Measurements from ENCODE around the gene CHTF18. TPM values are rescaled to one million over a fixed set of nuclear protein-coding genes. Genes with fewer than 3 reads are reported as not detected.

The CHTF18 gene
- total and polyA plus RNA-seq, 8 donors, result 18.8 to 35.5 (median 24.4) TPM

DNA sequence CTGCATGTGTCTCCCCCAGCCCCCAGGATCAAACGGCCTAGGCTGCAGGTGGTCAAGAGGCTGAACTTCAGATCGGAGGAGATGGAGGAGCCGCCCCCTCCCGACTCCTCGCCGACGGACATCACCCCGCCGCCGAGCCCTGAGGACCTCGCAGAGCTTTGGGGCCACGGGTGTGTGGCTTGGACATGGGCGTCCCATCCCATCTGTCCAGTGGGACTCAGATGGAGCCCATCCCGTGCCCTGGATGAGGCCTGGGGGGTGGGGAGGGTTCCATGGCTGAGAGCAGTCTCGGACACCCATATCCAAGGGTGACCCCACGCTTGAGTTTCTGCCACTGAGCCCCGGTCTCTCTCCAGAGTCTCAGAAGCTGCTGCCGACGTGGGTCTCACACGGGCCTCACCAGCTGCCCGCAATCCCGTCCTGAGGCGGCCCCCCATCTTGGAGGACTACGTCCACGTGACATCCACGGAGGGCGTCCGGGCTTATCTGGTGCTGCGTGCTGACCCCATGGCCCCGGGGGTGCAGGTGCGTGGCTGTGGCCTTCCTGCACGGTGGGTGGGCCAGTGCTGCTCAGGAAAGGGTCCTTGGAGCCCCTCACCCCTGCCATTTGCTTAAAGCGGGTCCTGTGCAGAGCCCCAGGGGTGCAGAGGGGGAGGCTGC is 901 bp downstream of the CHTF18 start:
- H3K27ac ChIP-seq, result no peak overlapping the region
- TF ChIP-seq, protein P1, sequence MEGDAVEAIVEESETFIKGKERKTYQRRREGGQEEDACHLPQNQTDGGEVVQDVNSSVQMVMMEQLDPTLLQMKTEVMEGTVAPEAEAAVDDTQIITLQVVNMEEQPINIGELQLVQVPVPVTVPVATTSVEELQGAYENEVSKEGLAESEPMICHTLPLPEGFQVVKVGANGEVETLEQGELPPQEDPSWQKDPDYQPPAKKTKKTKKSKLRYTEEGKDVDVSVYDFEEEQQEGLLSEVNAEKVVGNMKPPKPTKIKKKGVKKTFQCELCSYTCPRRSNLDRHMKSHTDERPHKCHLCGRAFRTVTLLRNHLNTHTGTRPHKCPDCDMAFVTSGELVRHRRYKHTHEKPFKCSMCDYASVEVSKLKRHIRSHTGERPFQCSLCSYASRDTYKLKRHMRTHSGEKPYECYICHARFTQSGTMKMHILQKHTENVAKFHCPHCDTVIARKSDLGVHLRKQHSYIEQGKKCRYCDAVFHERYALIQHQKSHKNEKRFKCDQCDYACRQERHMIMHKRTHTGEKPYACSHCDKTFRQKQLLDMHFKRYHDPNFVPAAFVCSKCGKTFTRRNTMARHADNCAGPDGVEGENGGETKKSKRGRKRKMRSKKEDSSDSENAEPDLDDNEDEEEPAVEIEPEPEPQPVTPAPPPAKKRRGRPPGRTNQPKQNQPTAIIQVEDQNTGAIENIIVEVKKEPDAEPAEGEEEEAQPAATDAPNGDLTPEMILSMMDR (IDR thresholded peaks at IDR 0.05), result no peak
- H3K9me3 ChIP-seq, result no peaks in the 10 kb centered on the region
- peak overlapping the region; percentile 75 to 80 for H3K4me3 ChIP-seq
- peaks cover 0 to 54% of the 10 kb centered on the region in 2 donors for H3K36me3 ChIP-seq
- intact Hi-C loops (cut with DNase I), result no loop called here
- no peaks in the 10 kb centered on the region for H3K27me3 ChIP-seq
- H3K4me1 ChIP-seq, result peaks cover 11 to 24% of the 10 kb centered on the region in 2 donors
- DNase-seq, result no peak
- no peak for ATAC-seq

DNA sequence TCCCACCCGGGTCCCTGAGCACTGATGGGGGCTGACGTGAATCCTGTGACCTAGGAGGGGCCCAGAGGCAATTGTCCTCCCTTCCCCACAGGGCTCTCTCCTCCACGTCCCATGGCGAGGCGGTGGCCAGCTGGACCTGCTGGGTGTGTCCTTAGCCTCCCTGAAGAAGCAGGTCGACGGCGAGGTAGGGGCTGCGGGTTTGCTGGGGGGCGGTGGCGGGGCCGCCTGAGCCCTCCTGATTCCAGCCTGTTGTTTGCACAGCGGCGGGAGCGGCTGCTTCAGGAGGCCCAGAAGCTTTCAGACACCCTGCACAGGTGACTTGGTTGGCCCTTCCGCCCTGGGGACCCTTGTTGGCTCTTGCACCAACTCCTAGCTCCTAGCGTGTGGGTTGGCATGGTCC is 1.7 kb downstream of the CHTF18 start:
- no peaks in the 10 kb centered on the region for H3K9me3 ChIP-seq
- peaks cover 0 to 50% of the 10 kb centered on the region in 2 donors for H3K36me3 ChIP-seq
- no peak for ATAC-seq
- no peak overlapping the region for H3K27ac ChIP-seq
- H3K27me3 ChIP-seq, result no peaks in the 10 kb centered on the region
- intact Hi-C loops (cut with DNase I), result no loop called here
- TF ChIP-seq, protein P1 (IDR thresholded peaks at IDR 0.05), result no peak
- no peak for DNase-seq
- no peak overlapping the region for H3K4me3 ChIP-seq
- peaks cover 11 to 24% of the 10 kb centered on the region in 2 donors for H3K4me1 ChIP-seq

DNA sequence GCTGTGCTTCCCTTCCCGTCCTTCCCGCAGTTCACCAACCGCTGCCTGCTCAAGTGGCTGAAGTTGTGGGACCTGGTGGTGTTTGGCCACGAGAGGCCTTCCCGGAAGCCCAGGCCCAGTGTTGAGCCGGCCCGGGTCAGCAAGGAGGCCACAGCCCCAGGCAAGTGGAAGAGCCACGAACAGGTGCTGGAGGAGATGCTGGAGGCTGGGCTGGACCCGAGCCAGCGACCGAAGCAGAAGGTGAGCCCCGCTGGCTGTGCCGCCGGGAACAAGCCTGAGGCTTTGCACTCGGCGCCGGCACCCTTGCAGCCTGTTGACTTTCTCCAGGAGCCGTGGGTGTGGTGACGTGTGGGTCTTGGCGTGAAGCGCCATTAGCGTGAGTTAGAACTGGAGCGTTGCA is 2.7 kb downstream of the CHTF18 start:
- intact Hi-C loops (cut with DNase I), result no loop called here
- TF ChIP-seq, protein P1 (IDR thresholded peaks at IDR 0.05), result no peak
- DNase-seq, result no peak

DNA sequence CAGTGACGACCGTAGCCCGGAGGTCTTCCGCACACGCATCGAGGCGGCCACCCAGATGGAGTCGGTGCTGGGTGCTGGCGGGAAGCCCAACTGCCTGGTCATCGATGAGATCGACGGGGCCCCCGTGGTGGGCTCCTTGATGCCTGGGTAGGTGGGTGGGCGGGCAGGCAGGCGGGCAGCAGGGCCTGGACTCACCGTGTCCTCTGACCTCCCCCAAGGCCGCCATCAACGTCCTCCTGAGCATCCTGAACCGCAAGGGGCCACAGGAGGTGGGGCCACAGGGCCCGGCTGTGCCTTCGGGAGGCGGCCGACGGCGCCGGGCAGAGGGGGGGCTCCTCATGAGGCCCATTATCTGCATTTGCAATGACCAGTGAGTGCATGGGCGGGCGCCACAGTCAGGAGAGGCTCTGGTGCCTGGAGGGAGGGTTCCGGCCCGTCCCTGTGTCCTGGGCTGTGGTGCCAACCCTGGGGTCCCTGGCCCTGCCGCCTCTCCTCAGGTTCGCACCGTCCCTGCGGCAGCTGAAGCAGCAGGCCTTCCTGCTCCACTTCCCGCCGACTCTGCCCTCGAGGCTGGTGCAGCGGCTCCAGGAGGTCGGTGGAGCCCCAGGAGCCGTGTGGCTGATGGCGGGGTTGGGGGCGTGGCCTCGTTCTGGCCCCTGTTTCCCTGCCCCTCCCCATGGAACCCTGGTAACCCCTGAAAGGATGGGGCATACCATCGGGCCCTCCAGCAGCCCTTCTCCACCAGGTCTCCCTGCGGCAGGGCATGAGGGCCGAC is 4.0 kb downstream of the CHTF18 start:
- Histone ChIP-seq H3K4me1 (peaks cover 7 to 16% of the 10 kb centered on the region in 2 donors), H3K36me3 (peaks cover 0 to 30% of the 10 kb centered on the region in 2 donors), H3K27ac (no peak overlapping the region), H3K9me3 (no peaks in the 10 kb centered on the region), H3K27me3 (peaks cover 0 to 4% of the 10 kb centered on the region in 2 donors), H3K4me3 (no peak overlapping the region)
- intact Hi-C loops (cut with DNase I), result no loop called here
- ATAC-seq, result no peak
- TF ChIP-seq, protein P1 (IDR thresholded peaks at IDR 0.05), result no peak
- no peak for DNase-seq

More for the DNA sequence above, 2.7 kb downstream of the CHTF18 start:
- Histone ChIP-seq H3K27ac (no peak overlapping the region), H3K4me1 (peaks cover 11 to 24% of the 10 kb centered on the region in 2 donors), H3K27me3 (no peaks in the 10 kb centered on the region), H3K9me3 (no peaks in the 10 kb centered on the region), H3K4me3 (no peak overlapping the region), H3K36me3 (peaks cover 0 to 41% of the 10 kb centered on the region in 2 donors)
- no peak for ATAC-seq

DNA sequence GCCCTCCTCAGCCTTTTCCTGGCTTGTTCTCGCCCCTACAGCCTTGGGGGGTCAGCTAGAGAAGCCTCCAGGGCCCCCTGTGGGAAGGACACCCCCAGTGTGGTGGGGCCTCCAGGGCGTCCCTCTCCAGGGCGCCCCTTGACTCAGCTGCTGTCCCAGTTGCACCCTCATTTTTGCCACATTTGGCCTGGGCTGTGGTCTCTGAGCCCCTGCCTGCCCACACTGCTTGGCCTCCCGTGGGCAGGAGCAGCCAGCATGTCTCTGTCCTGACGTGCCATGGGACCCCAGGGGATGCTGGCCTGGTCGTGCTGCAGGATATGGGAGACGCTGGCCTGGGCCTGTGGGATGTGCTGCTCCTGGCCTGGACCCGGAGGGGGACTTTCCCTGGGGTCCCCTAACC is 5.0 kb downstream of the CHTF18 start:
- Histone ChIP-seq H3K4me3 (no peak overlapping the region), H3K27ac (no peak overlapping the region), H3K27me3 (peaks cover 0 to 5% of the 10 kb centered on the region in 2 donors), H3K36me3 (peaks cover 0 to 30% of the 10 kb centered on the region in 2 donors), H3K4me1 (peaks cover 4 to 10% of the 10 kb centered on the region in 2 donors), H3K9me3 (no peaks in the 10 kb centered on the region)
- TF ChIP-seq, protein P1 (IDR thresholded peaks at IDR 0.05), result no peak
- no peak for DNase-seq
- intact Hi-C loops (cut with DNase I), result no loop called here
- no peak for ATAC-seq
